SU-DHL-6 (cell line): Measurements from ENCODE around the gene PLEKHJ1.

Experiments
- H2AFZ ChIP-seq: fragments of 200-600 bp; sonication (generic); 2 replicates; pipeline ENCODE4 v1.6.1; 2014; ENCODE audit warnings: low read depth, mild to moderate bottlenecking, moderate library complexity, mixed read lengths, antibody characterized with exemption, low read length; ENCODE audit not compliant: severe bottlenecking
- H3F3A ChIP-seq: fragments of 200-600 bp; shearing (Covaris generic); 2 replicates; pipeline ENCODE4 v1.6.0; 2016; ENCODE audit warnings: antibody characterized with exemption, mild to moderate bottlenecking; ENCODE audit not compliant: insufficient read depth
- H3K27ac ChIP-seq: fragments of 200-600 bp; sonication (generic); 2 replicates; pipeline ENCODE4 v1.5.1; 2016; ENCODE audit warnings: low read depth, mild to moderate bottlenecking, low read length, moderate library complexity, mixed read lengths
- H3K27me3 ChIP-seq: fragments of 200-600 bp; sonication (generic), shearing (Covaris generic); 2 replicates; pipeline ENCODE4 v1.6.0; 2014; ENCODE audit warnings: mild to moderate bottlenecking, low read length
- H3K36me3 ChIP-seq: fragments of 200-600 bp; sonication (generic); 2 replicates; pipeline ENCODE4 v1.6.1; 2014; ENCODE audit warnings: mild to moderate bottlenecking, low read length, mixed read lengths
- H3K4me2 ChIP-seq: fragments of 300-600, 200-600 bp; shearing (Covaris generic), sonication (generic); 2 replicates; pipeline ENCODE4 v1.6.0; 2014; ENCODE audit warnings: low read length, low read depth, mild to moderate bottlenecking; ENCODE audit not compliant: poor library complexity, severe bottlenecking
- H3K4me3 ChIP-seq: fragments of 200-600 bp; sonication (generic); 2 replicates; pipeline ENCODE4 v1.5.1; 2014; ENCODE audit warnings: antibody characterized with exemption, low read length, mild to moderate bottlenecking, mixed read lengths; ENCODE audit not compliant: insufficient read depth, poor library complexity, severe bottlenecking
- H3K79me2 ChIP-seq: fragments of 200-600 bp; sonication (generic); 2 replicates; pipeline ENCODE4 v1.6.1; 2014; ENCODE audit warnings: mild to moderate bottlenecking, low read length, moderate library complexity; ENCODE audit not compliant: insufficient read depth
- H3K9ac ChIP-seq: fragments of 200-600 bp; sonication (generic); 2 replicates; pipeline ENCODE4 v1.7.0; 2014; ENCODE audit warnings: mild to moderate bottlenecking, low read length
- H3K9me2 ChIP-seq: fragments of 200-600 bp; sonication (generic); replicated peaks from 2 replicates; pipeline ENCODE4 v1.6.1; 2014; ENCODE audit warnings: low read length; ENCODE audit not compliant: insufficient read depth
- H3K9me3 ChIP-seq: fragments of 200-600 bp; sonication (generic); 2 replicates; pipeline ENCODE4 v1.6.1; 2014; ENCODE audit warnings: low read length, mixed read lengths; ENCODE audit not compliant: insufficient read depth
- H4K20me1 ChIP-seq: fragments of 200-600 bp; sonication (generic); 2 replicates; pipeline ENCODE4 v1.6.1; 2014; ENCODE audit warnings: low read depth, mild to moderate bottlenecking, antibody characterized with exemption, low read length, moderate library complexity, mixed read lengths
- EZH2phosphoT487 ChIP-seq: fragments of 200-600 bp; sonication (generic), shearing (Covaris generic); conservative IDR thresholded peaks from 2 replicates; pipeline ENCODE4 v1.6.1; 2018; ENCODE audit warnings: mild to moderate bottlenecking, antibody characterized with exemption, low read length, moderate library complexity, mixed read lengths
- TF ChIP-seq, protein P1 (sequence below): fragments of 200-600 bp; sonication (generic); IDR thresholded peaks from one replicate; pipeline ENCODE4 v1.5.1; 2017; ENCODE audit warnings: antibody characterized with exemption, mild to moderate bottlenecking, low read length, moderate library complexity; ENCODE audit not compliant: insufficient read depth, poor library complexity, severe bottlenecking

The PLEKHJ1 gene

DNA sequence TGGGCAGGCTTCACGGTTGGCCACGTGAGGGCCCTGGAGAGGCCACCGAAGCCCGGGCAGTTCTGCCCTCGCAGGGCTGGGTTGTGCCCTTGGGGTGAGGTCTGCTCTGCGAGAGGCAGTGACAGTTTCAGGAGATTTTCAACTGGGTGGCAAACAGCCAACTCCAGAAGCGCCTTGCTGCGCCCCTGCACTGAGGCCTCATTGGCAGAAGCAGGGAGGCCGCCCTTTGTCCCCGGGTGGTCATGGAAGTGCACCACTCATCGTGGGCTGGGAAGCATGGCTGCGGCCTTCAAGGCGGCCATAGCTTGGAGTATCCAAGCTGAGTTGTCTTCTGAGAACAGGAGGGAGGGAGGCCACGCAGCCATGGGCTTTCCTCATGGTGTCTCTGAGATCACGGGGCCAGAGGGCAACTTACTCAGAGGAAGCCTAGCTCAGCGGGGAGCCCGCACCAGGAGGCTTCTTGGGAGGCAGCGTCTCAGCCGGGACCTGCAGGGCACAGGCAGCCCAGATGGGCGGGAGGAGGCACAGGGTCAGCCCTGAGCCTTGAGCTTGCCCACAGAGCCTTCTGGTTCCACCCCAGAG, 14.8 kb downstream of the PLEKHJ1 start:
- H3K9ac ChIP-seq: no peak overlapping the region
- no peaks in the 10 kb centered on the region for H3K27me3 ChIP-seq
- H3K9me2 ChIP-seq: no peaks in the 10 kb centered on the region
- TF ChIP-seq EZH2phosphoT487: no peak
- TF ChIP-seq, protein P1, sequence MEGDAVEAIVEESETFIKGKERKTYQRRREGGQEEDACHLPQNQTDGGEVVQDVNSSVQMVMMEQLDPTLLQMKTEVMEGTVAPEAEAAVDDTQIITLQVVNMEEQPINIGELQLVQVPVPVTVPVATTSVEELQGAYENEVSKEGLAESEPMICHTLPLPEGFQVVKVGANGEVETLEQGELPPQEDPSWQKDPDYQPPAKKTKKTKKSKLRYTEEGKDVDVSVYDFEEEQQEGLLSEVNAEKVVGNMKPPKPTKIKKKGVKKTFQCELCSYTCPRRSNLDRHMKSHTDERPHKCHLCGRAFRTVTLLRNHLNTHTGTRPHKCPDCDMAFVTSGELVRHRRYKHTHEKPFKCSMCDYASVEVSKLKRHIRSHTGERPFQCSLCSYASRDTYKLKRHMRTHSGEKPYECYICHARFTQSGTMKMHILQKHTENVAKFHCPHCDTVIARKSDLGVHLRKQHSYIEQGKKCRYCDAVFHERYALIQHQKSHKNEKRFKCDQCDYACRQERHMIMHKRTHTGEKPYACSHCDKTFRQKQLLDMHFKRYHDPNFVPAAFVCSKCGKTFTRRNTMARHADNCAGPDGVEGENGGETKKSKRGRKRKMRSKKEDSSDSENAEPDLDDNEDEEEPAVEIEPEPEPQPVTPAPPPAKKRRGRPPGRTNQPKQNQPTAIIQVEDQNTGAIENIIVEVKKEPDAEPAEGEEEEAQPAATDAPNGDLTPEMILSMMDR: no peak
- H3K36me3 ChIP-seq: no peaks in the 10 kb centered on the region
- H3K4me3 ChIP-seq: no peak overlapping the region
- no peak overlapping the region for H2AFZ ChIP-seq
- no peaks in the 10 kb centered on the region for H3K9me3 ChIP-seq
- H3K4me2 ChIP-seq: no peak overlapping the region
- peaks cover 13% of the 10 kb centered on the region for H3F3A ChIP-seq
- no peaks in the 10 kb centered on the region for H4K20me1 ChIP-seq
- H3K79me2 ChIP-seq: no peaks in the 10 kb centered on the region
- no peak overlapping the region for H3K27ac ChIP-seq

DNA sequence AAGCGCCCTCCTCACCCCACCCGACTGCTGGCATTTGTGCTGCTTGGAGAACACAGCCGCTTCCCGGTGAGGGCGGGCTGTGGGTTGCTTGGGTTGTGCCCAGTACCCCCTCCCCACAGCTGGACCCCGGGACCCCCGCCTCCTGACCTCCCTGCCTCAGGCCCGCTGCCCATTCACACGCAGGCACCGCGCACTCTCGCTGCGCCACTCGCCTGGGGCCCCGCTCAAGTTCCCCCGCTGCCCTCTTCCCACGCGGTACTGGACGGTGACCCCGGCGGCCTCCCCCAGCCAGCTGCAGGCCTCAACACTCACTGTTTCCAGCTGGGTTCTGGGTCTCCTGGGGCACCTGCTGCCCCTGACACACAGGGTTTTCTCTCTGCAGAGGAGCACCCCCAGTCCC, 16.4 kb downstream of the PLEKHJ1 start:
- H2AFZ ChIP-seq: no peak overlapping the region
- H3K9me2 ChIP-seq: no peaks in the 10 kb centered on the region
- no peak overlapping the region for H3K4me2 ChIP-seq
- peaks cover 13% of the 10 kb centered on the region for H3F3A ChIP-seq
- no peak overlapping the region for H3K27ac ChIP-seq
- H3K79me2 ChIP-seq: no peaks in the 10 kb centered on the region
- no peaks in the 10 kb centered on the region for H3K36me3 ChIP-seq
- no peaks in the 10 kb centered on the region for H3K27me3 ChIP-seq
- H4K20me1 ChIP-seq: no peaks in the 10 kb centered on the region
- no peak overlapping the region for H3K9ac ChIP-seq
- H3K9me3 ChIP-seq: no peaks in the 10 kb centered on the region
- H3K4me3 ChIP-seq: no peak overlapping the region
- TF ChIP-seq, protein P1: no peak
- no peak for TF ChIP-seq EZH2phosphoT487

DNA sequence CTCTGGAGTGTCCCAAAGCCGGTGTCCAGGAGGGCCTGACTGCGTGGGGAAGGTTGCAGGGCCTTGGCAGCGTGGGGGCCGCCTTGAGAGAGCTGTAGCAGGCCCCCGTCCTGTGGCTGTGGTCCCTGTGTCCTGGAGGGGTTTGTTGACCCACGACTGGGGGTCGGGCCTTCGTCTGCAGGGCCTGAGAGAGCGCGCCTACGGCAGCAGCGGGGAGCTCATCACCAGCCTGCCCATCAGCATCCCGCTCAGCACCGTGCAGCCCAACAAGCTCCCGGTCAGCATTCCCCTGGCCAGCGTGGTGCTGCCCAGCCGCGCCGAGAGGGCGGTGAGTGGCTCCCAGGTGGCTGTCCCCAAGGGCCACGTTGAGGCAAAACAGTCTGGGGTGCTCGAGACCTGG, 18.5 kb downstream of the PLEKHJ1 start:
- Histone ChIP-seq H3K9ac (no peak overlapping the region), H3K79me2 (no peaks in the 10 kb centered on the region), H2AFZ (no peak overlapping the region), H3K27me3 (no peaks in the 10 kb centered on the region), H3K36me3 (no peaks in the 10 kb centered on the region), H3K9me3 (no peaks in the 10 kb centered on the region), H3K4me3 (no peak overlapping the region), H4K20me1 (no peaks in the 10 kb centered on the region), H3K27ac (no peak overlapping the region), H3K9me2 (no peaks in the 10 kb centered on the region), H3K4me2 (no peak overlapping the region), H3F3A (no peaks in the 10 kb centered on the region)
- TF ChIP-seq, protein P1: no peak
- TF ChIP-seq EZH2phosphoT487: no peak
